Vagina (tissue), 2 donors: ENCODE data around the gene CHMP6.

Source experiments
- POLR2A ChIP-seq, 2 donors: fragments of 450-650 bp; IDR thresholded peaks; one replicate each; pipeline ENCODE4 v1.6.1; 2017; ENCODE audit warnings: antibody characterized with exemption in 2 of 2, mild to moderate bottlenecking in 2 of 2, moderate library complexity in 2 of 2
- TF ChIP-seq, protein P1 (sequence below), 3 experiments: fragments of 450-650 bp in 2 of 3; fragments of 200-600 bp in 1 of 3; sonication (generic) in 1 of 3; IDR thresholded peaks; one replicate each; pipeline ENCODE4 v1.5.1; 2017 to 2019; ENCODE audit warnings: antibody characterized with exemption in 3 of 3, mild to moderate bottlenecking in 2 of 3, moderate library complexity in 2 of 3

DNA sequence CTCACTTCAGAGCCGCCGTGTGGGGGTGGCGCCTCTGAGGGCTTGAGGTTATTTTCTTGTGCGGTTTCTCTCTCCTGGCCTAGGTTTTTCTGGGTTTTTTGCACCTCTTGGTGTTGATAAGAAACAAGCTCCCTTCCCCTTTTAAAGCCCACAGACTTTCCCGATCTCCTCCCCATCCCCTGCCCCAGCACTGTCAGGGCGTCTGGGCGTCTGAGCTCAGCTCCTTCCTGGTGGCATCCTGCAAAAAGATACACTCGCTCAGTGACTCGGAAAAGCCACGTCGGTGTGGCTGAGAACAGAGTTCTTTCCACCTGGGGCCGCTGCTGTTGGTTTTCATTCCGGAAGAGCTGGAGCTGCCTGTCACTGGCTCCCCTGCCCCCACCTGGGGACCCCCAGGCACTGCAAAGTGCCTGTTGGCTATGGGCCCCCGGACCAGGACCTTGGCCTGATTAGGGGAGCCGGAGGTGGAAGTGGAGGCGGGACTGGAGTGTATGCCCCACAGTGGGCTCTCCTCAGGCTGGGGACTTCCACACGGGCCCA, 57.8 kb downstream of the CHMP6 start:
- TF ChIP-seq, protein P1, sequence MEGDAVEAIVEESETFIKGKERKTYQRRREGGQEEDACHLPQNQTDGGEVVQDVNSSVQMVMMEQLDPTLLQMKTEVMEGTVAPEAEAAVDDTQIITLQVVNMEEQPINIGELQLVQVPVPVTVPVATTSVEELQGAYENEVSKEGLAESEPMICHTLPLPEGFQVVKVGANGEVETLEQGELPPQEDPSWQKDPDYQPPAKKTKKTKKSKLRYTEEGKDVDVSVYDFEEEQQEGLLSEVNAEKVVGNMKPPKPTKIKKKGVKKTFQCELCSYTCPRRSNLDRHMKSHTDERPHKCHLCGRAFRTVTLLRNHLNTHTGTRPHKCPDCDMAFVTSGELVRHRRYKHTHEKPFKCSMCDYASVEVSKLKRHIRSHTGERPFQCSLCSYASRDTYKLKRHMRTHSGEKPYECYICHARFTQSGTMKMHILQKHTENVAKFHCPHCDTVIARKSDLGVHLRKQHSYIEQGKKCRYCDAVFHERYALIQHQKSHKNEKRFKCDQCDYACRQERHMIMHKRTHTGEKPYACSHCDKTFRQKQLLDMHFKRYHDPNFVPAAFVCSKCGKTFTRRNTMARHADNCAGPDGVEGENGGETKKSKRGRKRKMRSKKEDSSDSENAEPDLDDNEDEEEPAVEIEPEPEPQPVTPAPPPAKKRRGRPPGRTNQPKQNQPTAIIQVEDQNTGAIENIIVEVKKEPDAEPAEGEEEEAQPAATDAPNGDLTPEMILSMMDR (IDR thresholded peaks at IDR 0.05) = no peak
- TF ChIP-seq POLR2A (IDR thresholded peaks at IDR 0.05) = no peak
